DOHH2 (cell line): Measurements from ENCODE around the gene GATC.

Experiments
- CTCF ChIP-seq: fragments of 200-600 bp; sonication (generic); IDR thresholded peaks from one replicate; pipeline ENCODE4 v1.5.1; 2014; ENCODE audit warnings: antibody characterized with exemption, mild to moderate bottlenecking, low read depth, low read length; ENCODE audit not compliant: poor library complexity, severe bottlenecking
- EZH2phosphoT487 ChIP-seq: fragments of 200-600 bp; sonication (generic); IDR thresholded peaks from 2 replicates; pipeline ENCODE4 v1.6.1; 2017; ENCODE audit warnings: borderline replicate concordance, mild to moderate bottlenecking, antibody characterized with exemption, low read length, moderate library complexity, mixed read lengths

DNA sequence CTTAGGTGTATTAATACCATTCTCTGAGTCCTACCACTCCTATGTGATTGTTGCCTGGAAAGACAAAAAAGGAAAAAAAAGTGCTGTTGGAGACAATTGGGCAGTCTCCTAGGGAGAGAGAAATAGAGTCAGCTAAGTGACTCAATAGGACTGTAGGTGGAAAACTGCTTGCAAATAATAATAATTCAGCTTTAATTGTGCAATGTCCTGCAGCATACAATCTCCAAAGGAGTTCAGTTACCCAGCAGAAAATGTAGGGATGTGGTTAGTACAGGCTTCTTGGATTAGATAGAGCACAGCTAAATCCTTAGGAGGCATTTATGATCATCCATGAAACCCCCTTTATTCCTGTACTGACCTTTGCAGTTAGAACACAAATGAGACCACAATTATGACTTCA is 26.3 kb downstream of the GATC start:
- TF ChIP-seq CTCF (no peak), EZH2phosphoT487 (no peak)
